Fibroblast of peridontal ligament (primary cell): Measurements from ENCODE around the gene NHEJ1.

ENCODE experiments used
- DNase-seq: peaks from one replicate; pipeline ENCODE4 v3.0.0-alpha.2; 2010; ENCODE audit errors: extremely low read depth

NHEJ1 gene

GRCh38 chr2:219057709-219058540 lies 102.7 kb downstream of the NHEJ1 start:
- peak; percentile 49 for DNase-seq

GRCh38 chr2:219056896-219057708 lies 103.5 kb downstream of the NHEJ1 start:
- no peak for DNase-seq

- no peak for DNase-seq
Measured at GRCh38 chr2:219056176-219056895, 104.3 kb downstream of the NHEJ1 start.

- DNase-seq, result no peak
Measured at GRCh38 chr2:219054956-219055903, 105.4 kb downstream of the NHEJ1 start.

- DNase-seq, result no peak
Measured at GRCh38 chr2:219049282-219049681, 111.3 kb downstream of the NHEJ1 start.

GRCh38 chr2:219045937-219046550 lies 114.6 kb downstream of the NHEJ1 start:
- DNase-seq, result peak; percentile 30

GRCh38 chr2:219042750-219043149 lies 117.9 kb downstream of the NHEJ1 start:
- DNase-seq, result no peak

GRCh38 chr2:219042157-219042556 lies 118.5 kb downstream of the NHEJ1 start:
- DNase-seq, result no peak

- peak; percentile 47 for DNase-seq
Measured at GRCh38 chr2:219041252-219041651, 119.4 kb downstream of the NHEJ1 start, which contains the start of gene CFAP65. Gene CFAP65, minus strand, starts transcription at chr2:219041516. Its CDS starts 2,468 bp downstream, at chr2:219039048.

GRCh38 chr2:219038600-219038999 lies 122.0 kb downstream of the NHEJ1 start:
- DNase-seq, result no peak

GRCh38 chr2:219037783-219038499 lies 122.7 kb downstream of the NHEJ1 start:
- no peak for DNase-seq

GRCh38 chr2:219035942-219036341 lies 124.7 kb downstream of the NHEJ1 start:
- no peak for DNase-seq

GRCh38 chr2:219034823-219035222 lies 125.8 kb downstream of the NHEJ1 start:
- DNase-seq, result no peak

- DNase-seq, result no peak
Measured at GRCh38 chr2:219032051-219032745, 128.4 kb downstream of the NHEJ1 start.

GRCh38 chr2:219031005-219031738 lies 129.4 kb downstream of the NHEJ1 start:
- DNase-seq, result no peak

- DNase-seq, result no peak
Measured at GRCh38 chr2:219030177-219030940, 130.3 kb downstream of the NHEJ1 start.

GRCh38 chr2:219029829-219030165 lies 130.8 kb downstream of the NHEJ1 start:
- DNase-seq, result peak; percentile 69
